Stimulated activated CD4-positive, alpha-beta T cell treated with anti-CD3 and anti-CD28 coated beads, Interleukin-15, amount 100 ng/mL, for 48 hours (primary cell): Measurements from ENCODE around the gene TPD52L1.
"Not testable (repeated sequence)": the region's sequence is repeated elsewhere in the genome, so short reads cannot be mapped to it uniquely, and the experiment has no call there.

Experiments
- DNase-seq, 2 donors: peaks; one replicate each; pipeline ENCODE4 v3.0.0-alpha.2; 2020; ENCODE audit warnings: low read depth in 2 of 2

The TPD52L1 gene

GRCh38 chr6:125271486-125272159 is 118.0 kb downstream of the TPD52L1 start:
- DNase-seq: no peak

- DNase-seq: no peak
Measured at GRCh38 chr6:125273251-125273650, 119.7 kb downstream of the TPD52L1 start.

- DNase-seq: no peak
Measured at GRCh38 chr6:125273965-125274364, 120.4 kb downstream of the TPD52L1 start.

GRCh38 chr6:125274935-125275334 is 121.4 kb downstream of the TPD52L1 start:
- DNase-seq: no peak

GRCh38 chr6:125275779-125276178 is 122.2 kb downstream of the TPD52L1 start:
- no peak for DNase-seq

- DNase-seq: no peak
Measured at GRCh38 chr6:125277838-125278237, 124.3 kb downstream of the TPD52L1 start.

- DNase-seq: no peak
Measured at GRCh38 chr6:125279961-125280360, 126.4 kb downstream of the TPD52L1 start.

GRCh38 chr6:125280370-125281035 is 126.9 kb downstream of the TPD52L1 start:
- DNase-seq: not testable (repeated sequence)

GRCh38 chr6:125282470-125282869 is 128.9 kb downstream of the TPD52L1 start:
- DNase-seq: not testable (repeated sequence)

GRCh38 chr6:125285353-125285752 is 131.8 kb downstream of the TPD52L1 start:
- DNase-seq: no peak

- no peak for DNase-seq
Measured at GRCh38 chr6:125285936-125286335, 132.4 kb downstream of the TPD52L1 start.

GRCh38 chr6:125287718-125288117 is 134.1 kb downstream of the TPD52L1 start:
- DNase-seq: no peak

GRCh38 chr6:125293587-125293986 is 140.0 kb downstream of the TPD52L1 start:
- DNase-seq: no peak

GRCh38 chr6:125294036-125294435 is 140.5 kb downstream of the TPD52L1 start:
- no peak for DNase-seq

GRCh38 chr6:125294925-125295324 is 141.4 kb downstream of the TPD52L1 start:
- no peak for DNase-seq

GRCh38 chr6:125296471-125296870 is 142.9 kb downstream of the TPD52L1 start:
- DNase-seq: no peak

- no peak for DNase-seq
Measured at GRCh38 chr6:125299257-125299656, 145.7 kb downstream of the TPD52L1 start.

GRCh38 chr6:125300992-125301434 is 147.4 kb downstream of the TPD52L1 start:
- no peak for DNase-seq

GRCh38 chr6:125301435-125302391 is 148.1 kb downstream of the TPD52L1 start, which contains the start of gene HDDC2:
Gene HDDC2 (minus strand): TSS chr6:125301967. CDS start chr6:125301932, 35 bp downstream.
- DNase-seq: peak; percentile 19 to 25

GRCh38 chr6:125302840-125303511 is 149.4 kb downstream of the TPD52L1 start:
- no peak for DNase-seq

- DNase-seq: no peak
Measured at GRCh38 chr6:125303512-125303854, 149.9 kb downstream of the TPD52L1 start.
